Endothelial cell (in vitro differentiated cells): ENCODE measurements around the gene DEFB123. TPM values are rescaled to one million over a fixed set of nuclear protein-coding genes. Genes with fewer than 3 reads are reported as not detected.
"Not testable (repeated sequence)": the region's sequence is repeated elsewhere in the genome, so short reads cannot be mapped to it uniquely, and the experiment has no call there.

Experiments
- DNase-seq: peaks from one replicate; pipeline ENCODE4 v3.0.0; 2021; ENCODE audit warnings: low spot score
- H3K27ac Mint-ChIP-seq: one replicate; pipeline ENCODE4 v1.8.0; 2021; ENCODE audit warnings: mixed read lengths, inconsistent platforms; ENCODE audit not compliant: unreplicated experiment
- H3K27me3 Mint-ChIP-seq: one replicate; pipeline ENCODE4 v1.8.0; 2021; ENCODE audit warnings: mild to moderate bottlenecking, moderate library complexity, mixed read lengths, inconsistent platforms; ENCODE audit not compliant: unreplicated experiment
- H3K36me3 Mint-ChIP-seq: one replicate; pipeline ENCODE4 v1.8.0; 2021; ENCODE audit warnings: mild to moderate bottlenecking, low read depth, mixed read lengths, inconsistent platforms; ENCODE audit not compliant: unreplicated experiment
- H3K4me1 Mint-ChIP-seq: one replicate; pipeline ENCODE4 v1.8.0; 2021; ENCODE audit warnings: mild to moderate bottlenecking, mixed read lengths, inconsistent platforms; ENCODE audit not compliant: unreplicated experiment
- H3K4me3 Mint-ChIP-seq: one replicate; pipeline ENCODE4 v1.8.0; 2021; ENCODE audit warnings: mild to moderate bottlenecking, mixed read lengths, inconsistent platforms; ENCODE audit not compliant: unreplicated experiment
- H3K9me3 Mint-ChIP-seq: one replicate; pipeline ENCODE4 v1.8.0; 2021; ENCODE audit warnings: mixed read lengths, inconsistent platforms; ENCODE audit not compliant: unreplicated experiment
- CTCF ChIP-seq: fragments of 200-600 bp; sonication (generic); IDR thresholded peaks from one replicate; pipeline ENCODE4 v1.5.0; 2021; ENCODE audit warnings: antibody characterized with exemption; ENCODE audit not compliant: unreplicated experiment
- total RNA-seq: library from RNA; stranded (reverse); fragmentation: NEBNext Ultra II Directional; extraction: Animal tissue kit (Norgen Biotek cat#: 25700); gene quantifications from one replicate; pipeline ENCODE4 v1.2.1, GENCODE V29; 2021; ENCODE audit not compliant: unreplicated experiment

The DEFB123 gene
- total RNA-seq, 1 donor from 2014 or later, result not detected

- H3K36me3 Mint-ChIP-seq, result peaks cover 11% of the 10 kb centered on the region
- H3K27ac Mint-ChIP-seq, result no peak overlapping the region
- no peaks in the 10 kb centered on the region for H3K4me1 Mint-ChIP-seq
- peaks cover 7% of the 10 kb centered on the region for H3K27me3 Mint-ChIP-seq
- H3K4me3 Mint-ChIP-seq, result no peak overlapping the region
- H3K9me3 Mint-ChIP-seq, result peaks cover 44% of the 10 kb centered on the region
- DNase-seq, result no peak
- no peak for TF ChIP-seq CTCF
Measured at GRCh38 chr20:31410011-31410410, 30.4 kb upstream of the DEFB123 start.

GRCh38 chr20:31414381-31414780 lies 26.1 kb upstream of the DEFB123 start:
- H3K27me3 Mint-ChIP-seq, result peaks cover 7% of the 10 kb centered on the region
- no peak overlapping the region for H3K27ac Mint-ChIP-seq
- no peak overlapping the region for H3K4me3 Mint-ChIP-seq
- no peaks in the 10 kb centered on the region for H3K4me1 Mint-ChIP-seq
- no peak for TF ChIP-seq CTCF
- peaks cover 31% of the 10 kb centered on the region for H3K9me3 Mint-ChIP-seq
- DNase-seq, result no peak
- H3K36me3 Mint-ChIP-seq, result no peaks in the 10 kb centered on the region

GRCh38 chr20:31415653-31416052 lies 24.8 kb upstream of the DEFB123 start:
- Mint-ChIP-seq H3K9me3 (peaks cover 28% of the 10 kb centered on the region), H3K27ac (no peak overlapping the region), H3K36me3 (no peaks in the 10 kb centered on the region), H3K4me1 (no peaks in the 10 kb centered on the region), H3K4me3 (no peak overlapping the region), H3K27me3 (peaks cover 7% of the 10 kb centered on the region)
- DNase-seq, result no peak
- TF ChIP-seq CTCF, result no peak

- TF ChIP-seq CTCF, result no peak
- DNase-seq, result no peak
- Mint-ChIP-seq H3K27ac (no peak overlapping the region), H3K4me3 (no peak overlapping the region), H3K4me1 (no peaks in the 10 kb centered on the region), H3K36me3 (no peaks in the 10 kb centered on the region), H3K27me3 (peaks cover 3% of the 10 kb centered on the region), H3K9me3 (peaks cover 33% of the 10 kb centered on the region)
Measured at GRCh38 chr20:31418307-31418706, 22.1 kb upstream of the DEFB123 start.

- peaks cover 20% of the 10 kb centered on the region for H3K9me3 Mint-ChIP-seq
- no peak for DNase-seq
Measured at GRCh38 chr20:31425797-31426196, 14.6 kb upstream of the DEFB123 start.

GRCh38 chr20:31426891-31427551 lies 13.4 kb upstream of the DEFB123 start:
- peaks cover 20% of the 10 kb centered on the region for H3K9me3 Mint-ChIP-seq
- not testable (repeated sequence) for H3K27me3 Mint-ChIP-seq, H3K27ac Mint-ChIP-seq, H3K36me3 Mint-ChIP-seq, H3K4me1 Mint-ChIP-seq, DNase-seq, H3K4me3 Mint-ChIP-seq

More at GRCh38 chr20:31425797-31426196, 14.6 kb upstream of the DEFB123 start:
- Mint-ChIP-seq H3K27me3 (no peaks in the 10 kb centered on the region), H3K4me1 (no peaks in the 10 kb centered on the region), H3K4me3 (no peak overlapping the region), H3K36me3 (peaks cover 8% of the 10 kb centered on the region), H3K27ac (no peak overlapping the region)
- TF ChIP-seq CTCF, result no peak

GRCh38 chr20:31427576-31427975 lies 12.9 kb upstream of the DEFB123 start:
- H3K4me3 Mint-ChIP-seq, result not testable (repeated sequence)
- peaks cover 16% of the 10 kb centered on the region for H3K9me3 Mint-ChIP-seq

More at GRCh38 chr20:31427576-31427975, 12.9 kb upstream of the DEFB123 start:
- H3K4me1 Mint-ChIP-seq, H3K36me3 Mint-ChIP-seq, H3K27ac Mint-ChIP-seq, H3K27me3 Mint-ChIP-seq, DNase-seq: not testable (repeated sequence)
